ENCODE data around the gene CDC42BPG.
A peak's percentile ranks its signal among the peaks of the same experiment; 100 is the strongest.

- TF ChIP-seq CTCF (conservative IDR thresholded peaks at IDR 0.05 in 1 of 2, IDR thresholded peaks at IDR 0.05 in 1 of 2; ENCODE audit: low read depth in 1 of 2, low read length in 2 of 2) (peak; percentile 37 to 53), EZH2 (IDR thresholded peaks at IDR 0.05; ENCODE audit: low read length, missing control alignments) (no peak)
These were observed 34.2 kb upstream of the CDC42BPG start, which contains the start of gene EHD1 for GRCh38 chr11:64878494-64879243.
